NCI-H1930 (cell line): ENCODE results near the gene NUTM1.
A peak's percentile ranks its signal among the peaks of the same experiment; 100 is the strongest.
"Not testable (repeated sequence)": the region's sequence is repeated elsewhere in the genome, so short reads cannot be mapped to it uniquely, and the experiment has no call there.

ENCODE experiments used
- DNase-seq, 2 experiments: peaks; one replicate each; lab custom pipeline; 2025; lab: John Stamatoyannopoulos, UW

NUTM1 gene

DNA sequence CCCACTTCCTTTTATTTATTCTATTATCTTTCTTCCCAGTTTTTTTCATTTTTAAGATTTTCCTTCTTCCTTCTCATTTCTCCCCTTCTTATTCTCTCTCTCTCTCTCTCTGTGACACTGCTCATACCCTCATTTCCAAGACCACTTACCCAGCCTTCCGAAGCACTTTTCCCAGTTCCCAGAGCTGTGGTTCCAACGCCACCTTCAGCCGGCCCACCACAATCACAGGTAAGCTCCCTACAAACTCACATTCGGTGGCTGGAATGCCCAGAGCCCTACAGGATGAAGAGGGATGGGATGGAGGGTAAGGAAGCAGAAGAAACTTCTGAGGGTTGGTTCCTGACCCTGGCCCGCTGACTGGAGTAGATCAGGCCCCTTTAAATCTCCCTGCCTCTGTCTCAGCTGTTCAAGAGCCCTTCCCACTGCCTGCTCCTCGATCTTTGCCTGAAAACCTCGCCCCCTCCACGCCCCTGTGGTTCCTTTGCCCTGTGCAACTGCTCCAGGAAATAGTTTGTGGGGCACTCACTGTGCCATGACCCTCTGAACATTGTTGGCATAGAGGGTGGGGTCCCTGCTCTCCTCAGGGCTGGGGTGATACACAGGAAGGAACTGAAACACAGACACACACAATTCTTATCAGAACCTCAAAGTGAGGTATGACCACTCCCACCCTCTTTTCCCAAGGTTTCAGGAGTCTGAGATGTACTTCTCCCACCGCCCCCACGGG, 19.1 kb downstream of the NUTM1 start:
- DNase-seq: no peak

DNA sequence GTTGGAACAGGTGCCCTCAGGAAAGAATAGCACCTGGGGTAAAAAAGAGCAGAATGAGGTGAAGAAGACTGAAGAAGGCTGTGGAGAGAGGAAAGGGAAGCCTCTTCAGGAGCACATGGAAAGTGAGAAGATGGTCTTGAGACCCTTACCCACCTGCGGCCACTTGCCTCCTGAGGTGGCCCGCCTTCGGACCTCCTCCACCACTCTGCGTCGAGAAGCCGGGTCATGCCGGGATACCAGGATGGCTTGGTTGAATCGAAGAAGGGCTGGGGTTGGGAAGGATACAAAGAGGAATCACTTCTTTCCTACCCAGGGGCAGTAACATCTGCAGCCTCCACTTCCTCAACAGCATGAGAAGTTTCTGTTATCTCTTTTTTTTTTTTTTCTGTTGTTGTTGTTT, 20.9 kb downstream of the NUTM1 start:
- no peak for DNase-seq

DNA sequence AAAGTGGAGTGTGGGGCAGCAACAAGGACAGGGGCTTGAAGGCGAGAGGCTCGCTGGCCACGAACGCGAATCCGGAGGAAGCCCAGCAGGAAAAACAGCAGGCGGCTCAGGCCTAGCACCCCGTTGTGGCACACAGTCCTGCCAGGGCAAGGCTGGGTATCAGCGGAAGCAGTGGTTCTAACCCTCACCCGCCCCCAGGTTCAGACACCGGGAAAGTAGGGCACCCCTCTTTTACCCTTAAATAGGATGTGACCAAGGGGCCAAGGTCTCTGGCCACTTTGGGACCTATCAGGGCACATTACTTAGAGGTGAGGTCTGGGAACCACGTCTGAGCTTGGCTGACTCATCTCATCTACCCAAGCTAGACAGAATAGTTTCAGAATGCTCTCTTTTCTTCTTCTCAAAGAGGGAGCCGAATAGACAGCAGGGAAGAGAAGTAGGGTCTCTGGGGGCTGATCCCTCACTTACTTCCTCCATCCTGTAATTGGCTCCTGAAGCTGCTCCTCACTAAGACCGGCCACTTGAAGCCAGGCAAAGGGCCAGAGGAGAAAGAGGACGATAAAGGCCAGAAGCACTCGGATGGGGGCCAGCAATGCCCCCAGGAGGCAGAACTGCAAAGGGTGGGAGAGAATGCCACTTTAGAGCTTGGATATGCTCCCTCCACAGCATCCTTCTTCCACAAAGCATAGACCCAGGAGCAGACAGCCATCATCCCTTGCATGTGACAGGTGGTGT, 22.1 kb downstream of the NUTM1 start:
- DNase-seq: no peak

DNA sequence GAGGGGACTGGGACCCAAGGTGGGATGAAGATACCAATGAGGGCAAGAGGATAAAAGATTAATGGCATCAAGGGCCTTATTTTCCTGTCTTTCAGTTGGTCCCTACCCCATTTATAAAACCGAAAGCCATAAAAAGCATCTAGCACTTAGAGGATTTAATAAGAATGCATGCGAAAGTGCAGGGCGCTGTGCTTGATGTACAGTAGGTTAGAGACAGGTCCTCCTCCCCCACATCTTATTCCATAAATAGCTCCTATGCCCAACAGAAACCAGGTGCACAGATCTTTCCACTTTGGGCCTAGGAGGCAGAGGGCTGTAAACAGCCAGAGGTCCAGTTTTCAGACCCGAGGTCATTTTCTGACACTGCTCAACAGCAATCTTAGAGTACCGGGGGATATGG, 22.7 kb downstream of the NUTM1 start:
- no peak for DNase-seq

DNA sequence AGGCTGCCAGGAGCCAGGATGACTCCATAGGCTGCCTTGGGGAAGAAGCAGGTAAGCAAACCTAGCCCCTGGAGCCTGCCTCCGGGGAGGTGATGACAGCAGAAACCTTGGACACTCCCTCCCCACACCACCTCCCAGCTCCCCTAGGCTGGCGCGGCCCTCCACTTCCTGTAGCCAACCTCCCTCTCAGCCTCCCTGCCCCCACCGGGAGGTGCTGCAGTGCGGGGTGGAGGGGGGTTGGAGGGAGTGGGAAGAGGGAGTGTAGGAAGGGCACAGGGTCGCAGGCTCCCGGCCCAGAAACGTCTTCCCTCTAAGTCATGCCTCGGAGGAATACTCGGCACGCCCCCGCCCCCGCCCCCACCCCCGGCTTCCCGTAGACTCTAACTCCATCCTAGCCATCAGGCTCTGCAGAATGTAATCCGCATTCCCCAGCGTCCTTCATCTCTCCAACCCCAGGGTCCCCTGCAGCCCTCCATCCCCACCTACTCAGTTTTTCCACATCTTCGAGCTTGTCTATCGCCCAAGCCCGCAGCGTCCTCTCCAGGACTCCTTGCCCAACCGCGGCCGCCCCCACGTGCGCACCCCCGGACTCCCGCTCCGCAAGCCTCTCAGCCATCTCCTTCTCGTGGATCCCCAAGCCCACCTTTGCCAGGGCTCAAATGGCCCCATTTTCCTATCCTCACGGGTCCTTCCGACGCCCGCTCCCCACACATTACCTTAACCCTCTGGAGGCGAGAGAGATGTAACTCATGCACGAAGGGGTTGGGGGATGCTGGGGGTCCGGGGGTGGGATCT, 23.4 kb downstream of the NUTM1 start:
- DNase-seq: peak in 1 of 2 experiments; percentile 5

DNA sequence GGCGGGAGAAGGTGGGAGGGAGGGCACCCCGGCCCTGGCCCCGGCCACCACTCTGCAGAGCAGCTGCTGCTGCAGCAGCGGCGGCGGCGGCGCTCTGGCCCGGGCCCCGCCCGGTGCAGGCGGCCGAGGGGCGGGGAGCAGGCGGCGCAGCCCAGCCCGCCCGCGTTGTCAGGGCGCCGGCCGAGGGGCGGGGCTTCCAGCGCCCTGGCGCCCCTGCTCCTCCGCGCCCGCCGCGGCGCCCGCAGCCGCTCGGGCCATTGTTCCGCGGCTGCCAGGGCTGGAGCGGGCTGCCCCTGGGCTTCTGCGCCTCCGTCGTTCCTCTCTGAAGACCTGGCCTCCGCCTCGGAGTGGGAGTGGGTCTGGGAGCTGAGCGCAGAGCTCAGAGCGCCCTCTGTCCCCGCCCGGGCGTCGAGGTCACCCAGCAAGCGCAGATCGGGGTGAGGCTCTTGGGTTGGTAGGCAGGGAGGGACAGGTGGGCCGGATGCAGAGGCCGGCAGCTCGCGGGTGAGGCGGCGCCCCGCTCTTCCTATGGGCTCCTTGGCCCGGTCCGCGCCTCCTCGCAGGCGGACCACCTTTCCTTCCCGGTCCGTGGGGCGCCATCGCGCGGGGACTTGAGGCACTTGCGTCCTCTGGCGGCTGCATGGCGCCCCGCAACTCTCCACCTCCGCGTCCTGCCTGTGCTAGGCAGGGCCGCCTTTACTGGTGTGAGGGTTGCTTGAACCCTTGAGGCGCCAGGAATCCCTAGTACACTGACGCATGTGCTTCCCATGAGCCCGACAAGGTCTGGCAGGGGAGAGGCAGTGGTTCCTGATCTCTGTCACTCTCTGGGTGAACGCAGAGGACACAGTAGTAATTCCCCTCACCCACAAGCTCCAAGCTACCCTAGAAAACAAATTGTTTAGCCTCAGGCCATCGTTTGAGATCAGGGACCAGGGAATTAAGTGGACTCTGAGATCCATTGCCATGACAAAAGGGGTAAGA, 24.3 kb downstream of the NUTM1 start, which contains the start of gene LPCAT4:
LPCAT4 (minus strand) TSS at position 96 of the 981 bp plus-strand sequence. CDS start 96 bp downstream, outside the sequence.
- peak; percentile 65 to 69 for DNase-seq

DNA sequence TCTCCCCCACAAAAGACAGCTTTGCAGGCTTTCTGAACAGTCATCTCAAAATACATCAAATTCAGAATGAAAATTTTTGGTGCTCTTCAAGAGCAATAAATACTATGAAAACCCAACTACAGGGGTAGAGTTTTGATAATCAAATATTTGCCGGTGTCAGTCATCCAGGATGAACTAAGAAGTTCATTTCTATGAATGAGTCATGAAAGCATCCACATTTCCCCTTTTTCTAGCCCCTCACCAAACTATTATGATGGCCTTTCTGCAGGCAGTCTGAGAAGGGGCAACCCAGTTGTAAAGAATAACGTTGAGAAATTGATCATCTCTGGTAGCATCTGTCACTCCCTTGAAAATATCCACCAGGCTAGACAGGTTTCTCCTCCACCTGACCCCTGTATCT, 27.0 kb downstream of the NUTM1 start:
- DNase-seq: no peak

DNA sequence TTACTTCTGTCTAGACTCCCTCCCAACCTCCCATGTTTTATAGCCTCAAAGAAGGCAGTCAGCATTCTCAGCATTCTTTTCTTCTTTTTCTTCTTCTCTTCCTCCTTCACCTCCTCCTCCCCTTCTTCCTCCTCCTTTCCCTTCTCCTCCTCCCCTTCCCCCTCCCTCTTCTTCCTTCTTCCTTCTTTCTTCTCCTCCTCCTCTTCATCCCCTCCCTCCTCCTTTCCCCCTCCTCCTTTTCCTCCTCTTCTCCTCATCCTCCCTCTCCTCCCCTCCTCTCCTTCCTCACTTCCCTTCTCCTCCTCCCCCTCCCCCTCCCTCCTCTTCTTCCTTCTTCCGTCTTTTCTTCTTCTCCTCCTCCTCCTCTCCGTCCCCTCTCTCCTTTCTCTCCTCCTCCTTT, 27.5 kb downstream of the NUTM1 start:
- no peak for DNase-seq

DNA sequence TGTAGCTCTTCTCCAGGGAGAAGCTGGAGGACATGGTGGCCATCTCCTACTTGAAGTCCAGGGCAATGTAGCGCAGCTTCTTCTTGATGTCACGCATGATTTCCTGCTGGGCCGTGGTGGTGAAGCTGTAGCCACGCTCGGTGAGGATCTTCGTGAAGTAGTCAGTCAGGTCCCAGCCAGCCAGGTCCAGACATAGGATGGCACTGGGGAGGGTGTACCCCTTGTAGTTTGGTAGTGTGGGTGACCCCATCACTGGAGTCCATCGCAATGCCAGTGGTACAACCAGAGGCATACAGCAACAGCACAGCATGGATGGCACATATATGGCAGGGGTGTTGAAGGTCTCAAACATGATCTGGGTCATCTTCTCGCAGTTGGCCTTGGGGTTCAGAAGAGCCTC, 30.8 kb downstream of the NUTM1 start:
- DNase-seq: no peak

DNA sequence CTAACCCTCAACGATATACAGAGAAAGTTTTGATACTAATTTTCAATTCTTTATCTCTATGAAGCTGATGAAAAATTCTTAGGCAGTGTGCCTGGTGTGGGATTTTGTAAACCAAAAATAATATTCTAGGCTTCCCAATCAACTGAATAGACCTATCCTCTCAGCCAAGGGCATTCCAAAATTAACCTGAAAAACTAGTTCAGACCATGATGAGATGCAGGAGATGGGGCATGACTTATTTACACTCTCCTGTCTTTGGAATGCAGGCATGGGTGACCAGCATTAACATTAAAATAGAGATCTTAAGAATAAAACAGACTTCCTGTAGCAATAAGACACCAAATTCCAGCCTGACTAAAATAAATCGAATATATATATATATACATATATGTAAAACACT, 31.7 kb downstream of the NUTM1 start:
- DNase-seq: no peak

DNA sequence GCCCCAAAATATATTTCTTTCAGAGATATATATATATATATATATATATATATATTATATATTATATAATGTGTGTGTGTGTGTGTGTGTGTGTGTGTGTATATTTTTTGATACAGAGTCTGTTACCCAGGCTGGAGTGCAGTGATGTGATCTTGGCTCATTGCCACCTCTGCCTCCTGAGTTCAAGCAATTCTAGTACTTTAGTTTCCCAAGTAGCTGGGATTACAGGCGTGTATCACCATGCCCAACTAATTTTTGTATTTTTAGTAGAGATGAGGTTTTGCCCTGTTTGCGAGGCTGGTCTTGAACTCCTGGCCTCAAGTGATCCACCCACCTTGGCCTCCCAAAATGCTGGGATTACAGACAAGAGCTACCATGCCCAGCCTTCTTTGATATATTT, 32.4 kb downstream of the NUTM1 start:
- DNase-seq: not testable (repeated sequence)

DNA sequence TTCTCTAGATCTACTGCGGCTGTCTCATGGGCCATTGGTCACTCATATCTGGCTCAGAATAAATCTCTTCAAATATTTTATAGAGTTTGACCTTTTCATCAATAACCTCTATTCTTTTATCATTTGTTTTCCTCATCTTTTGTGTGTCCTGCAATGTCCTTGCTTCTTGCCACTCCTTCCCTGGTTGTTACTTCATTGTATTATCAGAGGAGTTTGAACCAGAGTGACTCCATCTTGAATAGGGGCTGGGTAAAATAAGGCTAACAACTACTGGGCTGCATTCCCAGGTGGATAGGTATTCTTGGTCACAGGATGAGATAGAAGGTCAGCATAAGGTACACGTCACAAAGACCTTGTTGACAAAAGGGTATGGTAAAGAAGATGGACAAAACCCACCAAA, 33.7 kb downstream of the NUTM1 start:
- DNase-seq: no peak

DNA sequence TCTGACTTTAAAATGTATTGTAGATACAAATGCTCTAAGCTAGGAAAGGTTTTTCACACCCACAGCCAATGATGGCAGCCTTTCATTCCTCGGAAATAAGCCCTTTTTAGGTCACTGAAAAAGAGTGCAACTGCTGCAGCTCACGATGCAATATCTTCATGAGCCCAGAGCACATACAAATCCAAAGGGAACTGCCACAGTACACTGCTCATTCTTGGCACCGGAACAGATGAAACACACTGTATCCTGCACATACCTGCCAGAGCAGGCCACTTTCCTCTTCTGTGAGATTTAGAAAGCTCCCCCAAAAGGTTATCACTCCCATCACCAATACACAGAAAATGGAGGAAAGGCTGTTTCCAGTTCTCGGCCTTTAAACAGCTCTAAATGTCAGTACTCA, 37.4 kb downstream of the NUTM1 start:
- DNase-seq: not testable (repeated sequence)

DNA sequence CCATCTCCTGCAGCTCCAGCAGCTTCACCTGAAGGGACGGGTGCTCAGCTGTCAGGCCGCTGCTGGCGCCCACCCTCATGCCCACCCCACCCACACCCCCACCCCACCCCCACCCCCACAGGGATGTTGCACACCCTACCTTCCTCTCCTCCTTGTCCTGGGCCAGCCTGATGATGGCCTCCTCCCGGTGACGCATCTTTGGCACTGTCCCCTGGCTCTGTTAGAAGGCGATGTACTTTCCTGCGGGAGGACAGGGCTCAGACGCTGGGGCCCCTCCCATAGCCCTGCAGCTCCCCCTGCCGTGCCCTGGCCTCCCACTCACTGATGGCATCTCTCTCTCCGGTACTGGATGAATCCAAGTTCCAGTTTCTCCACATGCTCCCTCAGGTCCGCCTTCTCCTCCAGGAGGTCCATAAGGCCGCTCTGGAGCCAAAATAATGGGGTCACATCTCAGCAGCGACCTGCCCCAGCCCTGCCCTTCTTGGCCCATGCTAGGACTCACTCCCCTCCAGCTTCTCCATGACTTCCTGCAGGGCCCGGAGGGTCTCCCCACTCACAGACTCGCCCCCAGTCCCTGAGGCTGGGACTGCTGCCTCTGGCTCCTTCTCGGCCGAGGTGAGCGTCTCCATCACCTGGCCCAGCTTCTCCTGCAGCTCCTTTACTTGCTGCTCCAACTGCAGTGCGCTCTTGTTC, 38.9 kb downstream of the NUTM1 start:
- not testable (repeated sequence) for DNase-seq

DNA sequence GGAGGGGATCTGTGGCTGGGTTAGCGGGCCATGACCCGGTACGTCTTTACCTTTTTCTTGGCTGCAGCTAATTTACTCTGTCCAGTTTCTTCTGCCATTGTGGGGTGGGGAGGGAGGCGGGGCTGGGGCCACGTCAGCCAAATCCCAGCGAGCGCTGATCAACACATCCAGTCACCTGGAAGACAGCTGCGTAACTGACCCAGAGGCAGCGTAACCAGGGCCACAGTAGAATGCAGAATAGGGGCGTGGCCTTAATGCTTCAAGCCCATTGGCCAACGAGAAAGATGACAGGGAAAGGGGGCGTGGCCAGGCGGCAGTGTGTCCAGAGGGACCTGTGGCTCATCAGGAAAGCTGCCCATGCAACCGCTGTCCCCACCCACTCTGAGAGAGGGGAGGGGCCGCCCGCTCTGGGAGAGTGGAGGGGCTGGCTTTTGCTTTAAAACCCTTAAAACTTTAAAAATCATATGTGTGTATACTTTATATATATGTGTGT, 46.5 kb downstream of the NUTM1 start:
- DNase-seq: not testable (repeated sequence)

DNA sequence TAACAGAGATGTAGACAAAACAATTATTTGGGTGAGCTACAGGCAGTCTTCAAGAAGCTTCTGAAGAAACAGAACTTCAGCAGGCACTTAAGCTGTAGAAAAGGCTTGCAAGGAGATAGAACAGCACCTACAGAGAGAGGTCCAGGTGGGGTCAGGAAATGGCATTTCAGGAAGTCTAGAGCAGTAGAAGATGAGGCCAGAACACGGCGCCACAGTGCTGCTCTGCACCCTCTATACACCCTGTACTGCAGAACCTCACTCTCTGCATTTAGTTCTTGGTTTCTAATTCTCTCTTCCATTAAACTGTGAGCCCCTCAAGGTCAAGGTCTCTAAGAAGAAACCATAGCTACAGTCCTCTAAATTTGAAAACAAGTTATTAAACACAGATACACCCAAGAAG, 49.9 kb downstream of the NUTM1 start:
- not testable (repeated sequence) for DNase-seq

DNA sequence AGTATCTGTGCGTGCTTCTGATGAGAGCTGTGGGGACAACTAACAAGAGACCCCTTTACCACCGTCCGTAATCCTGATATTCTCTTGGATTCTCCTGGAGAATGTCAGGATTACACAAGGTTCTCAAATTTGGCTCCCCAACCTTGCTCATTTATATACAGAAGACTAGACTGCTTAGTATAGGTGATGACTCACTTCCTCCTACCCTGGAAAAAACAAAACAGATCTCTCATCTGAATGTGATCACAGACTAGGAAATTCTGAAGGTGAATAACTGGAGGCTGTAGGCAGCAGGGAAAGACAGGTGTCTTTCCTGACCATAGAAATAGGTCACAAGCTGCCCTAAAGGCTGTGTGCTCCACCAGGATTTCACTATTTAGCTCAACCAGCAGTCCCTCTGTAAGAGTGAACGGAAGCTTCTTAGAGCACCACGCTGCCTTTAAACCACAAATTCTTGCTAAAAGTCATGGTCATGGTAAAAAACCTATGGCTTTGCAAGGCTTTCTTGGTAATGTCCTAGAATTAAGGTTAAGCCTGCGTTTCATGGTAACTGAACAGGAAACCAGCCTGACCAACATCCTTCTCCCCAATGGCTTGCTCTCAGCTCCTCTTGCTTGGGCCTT, 54.6 kb downstream of the NUTM1 start:
- not testable (repeated sequence) for DNase-seq

DNA sequence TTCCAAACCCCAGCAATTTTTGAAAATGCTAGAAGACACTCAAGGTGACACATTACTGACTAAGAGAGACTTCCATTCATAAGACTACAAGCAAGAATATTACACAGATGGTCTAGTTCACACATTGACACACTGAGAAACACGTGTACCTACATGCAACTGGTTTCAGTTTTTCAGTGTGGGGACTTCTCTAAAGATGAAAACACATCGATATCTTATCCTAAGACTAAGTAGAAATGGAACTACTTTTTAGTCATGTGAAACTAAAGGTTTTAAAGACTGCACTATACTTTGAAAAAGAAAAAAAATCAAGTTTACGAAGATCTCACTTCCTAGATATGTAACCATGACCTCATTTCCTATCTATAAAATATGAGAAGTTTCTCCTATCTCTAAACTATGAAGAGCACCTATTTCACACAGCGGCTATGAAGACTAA, 60.1 kb downstream of the NUTM1 start:
- not testable (repeated sequence) for DNase-seq

DNA sequence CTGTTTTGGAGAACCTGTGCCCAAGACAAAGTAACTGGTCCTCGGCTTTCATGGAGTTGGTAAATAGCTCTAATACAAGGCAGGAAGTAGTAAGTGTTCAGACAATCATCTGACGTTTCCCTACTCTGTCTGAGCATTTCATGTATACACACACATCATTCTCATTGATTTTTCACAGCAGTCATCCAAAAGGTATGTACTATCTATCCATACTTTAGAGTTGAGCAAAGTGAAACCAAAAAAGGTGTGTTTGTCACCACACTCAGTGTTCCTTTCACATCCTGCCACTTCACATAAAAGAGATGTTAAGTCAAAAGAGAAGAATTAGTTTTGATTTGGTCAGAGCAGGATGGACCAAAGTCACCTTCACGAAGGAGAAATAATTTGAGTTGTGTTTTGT, 60.8 kb downstream of the NUTM1 start:
- DNase-seq: not testable (repeated sequence)
